HG03442 (cell line): Measurements from ENCODE around the gene GRIK1.

ENCODE experiments used
- ATAC-seq: cut with Tn5 transposase; IDR thresholded peaks from one replicate; pipeline ENCODE4 v1.9.1; 2021; ENCODE audit warnings: mild to moderate bottlenecking, moderate library complexity; ENCODE audit not compliant: unreplicated experiment

GRIK1 gene

GRCh38 chr21:29829564-29830275, 110.1 kb downstream of the GRIK1 start:
- ATAC-seq, result no peak

GRCh38 chr21:29827647-29828046, 112.1 kb downstream of the GRIK1 start:
- ATAC-seq, result no peak

GRCh38 chr21:29827236-29827635, 112.6 kb downstream of the GRIK1 start:
- ATAC-seq, result no peak

- no peak for ATAC-seq
Measured at GRCh38 chr21:29826386-29826785, 113.4 kb downstream of the GRIK1 start.

DNA sequence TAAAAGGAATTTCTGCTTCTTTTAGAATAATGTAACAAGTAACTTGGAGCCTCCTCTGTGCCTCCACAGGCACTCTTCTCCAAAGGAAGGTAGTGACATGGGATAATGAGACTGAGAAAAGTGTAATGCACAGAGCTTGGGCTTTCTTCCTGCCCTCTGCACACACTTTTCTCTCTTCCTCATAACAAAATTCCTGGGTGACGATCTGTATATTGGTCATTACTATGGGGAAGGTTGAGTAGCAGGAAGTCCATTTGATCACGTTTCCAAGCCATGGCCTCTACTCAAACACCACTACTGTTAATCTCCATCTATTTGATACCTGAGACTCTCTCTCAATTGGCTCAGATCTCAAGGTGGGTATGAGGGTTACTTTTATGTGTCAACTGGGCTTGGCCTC, 113.9 kb downstream of the GRIK1 start:
- no peak for ATAC-seq

- ATAC-seq, result no peak
Measured at GRCh38 chr21:29825345-29825744, 114.5 kb downstream of the GRIK1 start.

- no peak for ATAC-seq
Measured at GRCh38 chr21:29822064-29822463, 117.7 kb downstream of the GRIK1 start.

GRCh38 chr21:29821230-29821629, 118.6 kb downstream of the GRIK1 start:
- no peak for ATAC-seq

GRCh38 chr21:29819675-29820326, 120.0 kb downstream of the GRIK1 start:
- no peak for ATAC-seq

DNA sequence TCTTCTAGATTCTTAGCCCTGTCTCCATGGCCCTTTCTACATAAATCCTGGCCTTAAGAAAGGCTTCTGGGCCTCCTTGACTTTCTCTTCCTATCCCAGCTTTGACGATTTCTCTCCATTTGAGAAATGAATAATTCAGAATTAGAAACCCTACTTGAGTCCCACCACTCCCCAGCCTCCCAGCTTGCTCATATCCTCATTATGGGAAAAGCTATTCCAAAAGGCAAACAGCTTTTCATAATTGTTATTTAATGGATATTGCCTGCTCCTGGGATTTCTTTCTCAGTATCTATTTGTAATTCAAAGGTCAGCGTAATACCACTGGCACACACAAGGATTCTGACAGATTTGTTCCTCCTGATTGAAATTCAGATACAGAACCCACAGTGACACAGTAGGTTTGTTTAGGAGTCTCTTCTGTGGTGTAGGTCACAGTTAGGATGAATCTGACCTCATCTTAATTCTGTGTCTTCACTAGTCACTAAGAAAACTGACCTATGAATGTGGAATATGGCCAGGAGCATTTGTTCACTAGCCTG, 121.3 kb downstream of the GRIK1 start:
- ATAC-seq, result no peak

DNA sequence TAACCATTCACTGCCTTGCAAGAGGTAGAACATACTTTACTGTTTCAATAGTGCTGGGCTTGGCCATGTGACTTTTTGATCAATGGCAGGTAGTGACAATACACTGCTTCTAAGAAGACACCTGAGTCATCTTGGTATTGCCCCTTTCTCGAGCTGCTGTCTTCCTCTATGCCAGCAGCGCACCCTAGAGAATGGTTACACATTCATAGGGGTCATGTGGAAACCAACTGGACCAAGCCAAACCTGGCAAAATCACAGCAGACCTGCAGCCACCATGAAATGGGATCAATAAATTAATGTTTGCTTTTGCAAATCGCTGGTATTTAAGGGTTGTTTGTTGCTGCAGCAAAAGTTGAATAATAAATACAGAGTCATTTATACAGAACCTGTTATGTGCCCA, 122.3 kb downstream of the GRIK1 start:
- ATAC-seq, result no peak

DNA sequence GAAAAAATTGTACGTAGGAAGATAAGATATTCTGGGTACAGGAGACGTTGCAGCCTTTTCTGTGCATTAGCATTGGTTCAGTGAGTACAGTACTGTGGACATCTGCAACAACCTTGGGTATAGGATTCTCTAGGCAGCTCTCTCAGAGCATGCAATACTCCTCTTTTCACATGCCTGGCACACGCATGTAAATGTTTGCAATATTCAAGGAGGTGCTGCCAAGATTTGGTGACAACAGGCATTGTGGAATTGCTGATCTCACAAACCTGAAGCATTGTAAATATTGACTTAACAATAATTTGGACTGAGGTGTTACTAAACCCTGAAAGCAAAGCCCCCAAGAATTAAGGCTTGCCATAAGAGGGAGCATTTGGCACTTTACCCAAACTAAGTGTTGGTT, 126.8 kb downstream of the GRIK1 start:
- no peak for ATAC-seq

DNA sequence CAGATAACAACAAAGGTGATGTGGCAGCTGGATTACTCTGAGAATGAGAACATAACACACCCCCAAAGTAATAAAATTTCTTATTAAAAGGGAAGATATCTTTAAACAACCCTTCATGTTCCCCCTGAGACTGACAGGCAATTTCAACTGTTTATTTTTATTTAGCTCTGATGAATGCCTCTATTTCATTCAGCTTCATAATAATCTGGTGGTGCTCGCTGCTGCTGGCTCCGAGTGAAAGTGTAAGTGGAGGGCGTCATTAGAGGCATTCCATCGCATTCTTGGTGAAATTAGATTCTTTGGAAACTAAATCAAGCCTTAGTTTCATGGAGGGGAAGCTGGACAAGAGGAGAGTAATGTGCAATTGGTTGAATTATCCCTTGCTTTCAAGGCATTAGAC, 128.9 kb downstream of the GRIK1 start:
- no peak for ATAC-seq

- ATAC-seq, result no peak
Measured at GRCh38 chr21:29808153-29808552, 131.6 kb downstream of the GRIK1 start.

- no peak for ATAC-seq
Measured at GRCh38 chr21:29805105-29805504, 134.7 kb downstream of the GRIK1 start.

DNA sequence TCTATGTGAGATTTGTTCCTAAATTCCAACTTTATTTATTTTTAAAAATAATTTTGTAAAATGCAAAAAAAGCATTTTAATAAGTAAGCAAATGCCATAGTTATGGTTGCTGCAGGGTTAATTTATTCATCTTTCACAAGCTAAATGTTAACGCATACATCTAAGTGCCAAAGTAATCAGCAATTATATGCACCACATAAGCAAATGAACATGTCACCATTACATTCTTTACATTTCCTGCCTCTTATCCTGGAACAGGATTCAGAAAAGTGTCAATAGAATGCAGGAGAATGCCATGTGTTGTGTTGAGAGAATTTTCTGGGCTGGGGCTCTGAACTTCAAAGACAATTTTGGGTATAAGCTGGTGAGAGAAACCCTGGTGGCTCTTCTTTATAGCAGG, 136.6 kb downstream of the GRIK1 start:
- ATAC-seq, result no peak

DNA sequence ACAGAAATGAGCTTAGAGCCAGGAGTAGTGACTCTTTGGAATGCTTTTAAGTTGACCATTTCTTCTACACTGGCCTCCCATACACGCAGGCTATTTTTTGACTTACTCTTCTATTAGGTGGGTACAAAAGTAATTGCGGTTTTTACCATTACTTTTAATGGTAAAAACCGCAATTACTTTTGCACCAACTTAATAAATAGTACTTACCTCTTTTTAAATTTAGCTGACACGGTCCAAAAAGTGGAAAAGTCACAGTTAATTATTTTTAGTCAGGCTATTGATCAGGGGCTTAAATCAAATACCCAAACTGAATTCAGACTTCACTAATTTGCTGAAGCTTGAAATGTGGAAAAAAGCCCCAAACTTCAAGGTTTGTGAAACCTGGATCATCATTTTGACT, 138.7 kb downstream of the GRIK1 start:
- ATAC-seq, result no peak

- no peak for ATAC-seq
Measured at GRCh38 chr21:29800056-29800455, 139.7 kb downstream of the GRIK1 start.

GRCh38 chr21:29798840-29799239, 141.0 kb downstream of the GRIK1 start:
- no peak for ATAC-seq

DNA sequence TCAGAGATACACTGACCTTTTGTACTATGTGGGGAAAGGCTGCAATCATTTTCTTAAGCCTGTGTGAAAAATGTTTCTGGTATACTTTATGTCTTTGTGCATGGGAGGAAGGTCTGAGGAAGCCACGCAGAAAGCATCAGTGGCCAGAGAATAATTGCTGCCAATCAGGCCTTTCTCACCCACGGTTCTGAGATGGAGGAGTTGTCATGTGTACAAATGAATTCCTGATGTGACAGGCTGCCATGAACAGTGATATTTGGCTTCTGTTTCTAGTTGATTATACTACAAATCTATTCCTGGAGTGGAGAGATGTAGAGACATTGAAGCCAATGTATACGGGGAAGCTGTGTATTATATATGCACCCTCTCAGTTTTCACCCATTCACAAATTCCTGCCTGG, 142.6 kb downstream of the GRIK1 start:
- no peak for ATAC-seq

GRCh38 chr21:29793712-29794111, 146.1 kb downstream of the GRIK1 start:
- no peak for ATAC-seq

- no peak for ATAC-seq
Measured at GRCh38 chr21:29789393-29789792, 150.4 kb downstream of the GRIK1 start.
